Measurements from ENCODE around the gene ANKRD37.

ANKRD37 gene

DNA sequence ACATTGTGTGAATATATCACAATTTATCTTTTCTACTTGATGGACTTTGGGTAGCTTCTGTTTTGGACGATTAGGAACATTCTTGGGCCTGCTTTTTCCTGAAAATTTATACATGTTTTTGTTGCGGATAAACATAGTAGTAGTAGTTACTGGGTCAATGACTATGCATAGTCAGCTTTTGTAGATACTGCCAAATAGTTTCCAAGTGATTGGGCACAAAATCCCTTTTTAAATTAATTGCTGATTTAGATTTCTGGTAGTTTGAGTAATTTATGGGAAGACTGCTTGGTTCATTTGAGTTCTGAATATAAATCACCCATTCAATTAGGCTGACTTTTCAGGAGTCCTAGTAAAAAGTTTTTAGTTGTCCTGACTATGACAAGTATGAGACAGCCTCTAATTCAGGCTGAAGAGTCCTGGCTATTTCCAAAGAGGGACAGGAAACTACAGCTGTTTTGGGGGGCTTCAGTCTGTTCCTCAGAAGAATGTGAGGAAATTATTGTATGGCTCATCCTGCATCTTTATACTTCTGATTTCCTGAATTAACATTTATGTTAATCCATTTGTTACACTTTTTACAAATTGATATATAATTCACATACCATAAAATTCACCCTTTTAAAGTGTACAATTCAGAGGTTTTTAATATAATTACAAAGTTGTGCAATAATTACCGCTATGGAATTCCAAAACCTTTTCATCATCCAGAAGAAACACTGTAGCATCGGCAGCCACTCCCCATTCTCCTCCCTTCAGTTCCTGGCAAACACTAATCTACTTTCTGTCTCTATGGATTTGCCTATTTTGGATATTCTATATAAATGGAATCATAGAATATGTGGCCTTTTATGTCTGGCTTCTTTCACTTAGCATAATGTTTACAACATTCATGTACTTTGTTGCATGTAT is 15.1 kb upstream of the ANKRD37 start:
- no peak for DNase-seq

DNA sequence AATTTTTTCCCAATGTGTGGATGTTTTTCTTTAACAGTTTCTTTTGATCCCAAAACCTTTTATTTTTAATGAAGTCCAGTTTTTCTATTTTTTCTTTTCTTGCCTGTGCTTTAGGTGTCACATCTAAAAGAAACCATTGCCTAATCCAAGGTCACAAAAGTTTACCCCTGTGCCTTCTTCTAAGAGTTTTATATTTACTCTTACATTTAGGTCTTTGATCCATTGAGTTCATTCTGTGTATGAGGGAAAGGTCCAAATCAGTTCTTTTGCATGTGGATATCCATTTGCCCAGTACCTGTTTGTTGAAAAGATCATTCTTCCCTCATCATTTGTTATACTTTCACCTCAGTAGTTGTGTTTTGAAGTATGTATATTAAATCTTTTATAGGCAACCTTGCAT is 13.9 kb upstream of the ANKRD37 start:
- DNase-seq, result no peak

DNA sequence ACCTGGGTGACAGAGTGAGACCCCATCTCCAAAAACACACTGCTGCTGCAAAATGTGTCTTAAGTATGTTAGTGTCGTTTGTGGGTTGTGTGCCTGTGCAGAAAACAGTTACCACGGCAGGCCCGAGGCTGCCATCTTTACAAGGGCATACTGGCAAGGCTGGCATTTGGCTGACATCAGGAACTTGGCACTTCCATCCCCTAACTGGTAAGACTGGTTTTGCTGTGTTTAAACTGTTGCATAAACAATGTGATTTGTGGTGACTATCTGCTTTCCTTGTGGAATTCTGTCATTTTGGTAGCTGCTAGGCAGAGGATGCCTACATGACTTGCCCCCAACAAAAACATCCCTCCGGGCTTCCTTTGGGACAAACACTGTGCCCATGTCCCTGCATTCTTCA is 13.2 kb upstream of the ANKRD37 start:
- no peak for DNase-seq

DNA sequence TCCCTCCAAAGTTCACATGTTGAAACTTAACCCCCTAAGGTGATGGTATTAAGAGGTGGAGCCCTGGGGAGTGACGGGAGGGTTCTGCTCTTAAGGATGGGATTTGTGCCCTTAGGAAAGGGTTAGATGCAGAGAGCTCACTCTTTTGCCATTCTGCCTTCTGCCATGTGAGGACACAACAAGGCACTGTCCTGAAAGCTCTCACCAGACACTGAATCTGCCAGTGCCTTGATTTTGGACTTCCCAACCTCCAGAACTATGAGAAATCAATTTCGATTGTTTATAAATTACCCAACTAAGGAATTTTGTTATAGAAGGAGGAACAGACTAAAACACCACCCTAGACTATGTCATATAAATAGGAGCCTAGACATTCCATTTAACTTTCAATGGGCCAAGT is 12.6 kb upstream of the ANKRD37 start:
- DNase-seq, result no peak

DNA sequence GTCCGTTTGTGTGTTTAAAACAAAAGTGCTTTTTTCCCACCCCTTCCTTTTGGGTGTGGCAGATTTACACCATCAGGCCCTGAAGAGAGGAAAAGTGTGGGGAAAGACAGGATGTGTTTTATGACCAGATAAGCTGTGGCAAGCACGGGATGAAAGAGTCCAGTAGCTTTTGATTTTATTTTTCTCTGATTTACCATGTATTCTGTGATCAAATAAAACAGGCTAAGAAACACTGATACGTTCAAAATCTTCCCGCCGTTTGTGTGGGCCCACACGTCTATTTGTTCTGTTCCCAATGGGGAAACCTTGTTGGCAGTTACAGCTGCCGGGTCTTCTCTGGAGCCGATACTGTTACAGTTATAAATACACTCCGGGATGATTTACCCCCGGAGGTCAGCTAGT is 11.7 kb upstream of the ANKRD37 start:
- no peak for DNase-seq

DNA sequence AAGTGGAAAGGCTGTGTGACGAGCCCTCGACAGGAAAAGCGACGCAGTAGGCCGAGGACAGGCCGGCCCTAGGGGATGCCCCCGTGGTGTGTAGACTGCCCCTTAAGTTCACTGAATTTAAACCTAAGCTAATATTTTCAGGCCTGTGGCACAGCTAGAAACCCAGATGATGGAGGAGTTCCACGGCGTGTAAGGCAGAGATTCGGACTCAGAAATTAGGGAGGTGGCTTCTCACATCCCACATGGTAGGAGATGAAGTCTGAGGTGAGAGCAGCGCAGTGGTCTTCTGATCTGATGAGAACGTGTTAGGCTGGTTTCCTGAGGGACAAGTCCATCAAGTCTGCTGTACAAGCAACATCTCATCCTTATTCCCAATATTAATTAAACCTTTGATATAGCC is 8.7 kb upstream of the ANKRD37 start:
- no peak for DNase-seq

DNA sequence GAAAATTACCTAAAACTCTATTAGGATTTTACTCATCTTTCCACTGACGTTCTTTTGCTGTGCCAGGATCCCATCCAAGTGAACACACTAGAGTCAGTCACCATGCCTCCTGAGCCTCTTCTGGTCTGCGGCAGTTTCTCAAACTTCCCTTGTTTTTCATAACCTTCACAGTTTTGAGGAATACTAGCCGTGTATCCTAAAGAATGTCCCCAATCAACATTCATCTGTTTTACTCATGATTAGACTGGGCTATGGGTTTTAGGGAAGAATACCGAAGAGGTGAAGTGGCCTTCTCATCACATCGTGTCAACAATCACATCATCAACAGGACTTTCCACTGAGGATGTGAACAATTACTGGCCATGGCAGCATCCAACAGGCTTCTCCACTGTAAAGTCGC is 5.7 kb upstream of the ANKRD37 start:
- DNase-seq, result no peak

DNA sequence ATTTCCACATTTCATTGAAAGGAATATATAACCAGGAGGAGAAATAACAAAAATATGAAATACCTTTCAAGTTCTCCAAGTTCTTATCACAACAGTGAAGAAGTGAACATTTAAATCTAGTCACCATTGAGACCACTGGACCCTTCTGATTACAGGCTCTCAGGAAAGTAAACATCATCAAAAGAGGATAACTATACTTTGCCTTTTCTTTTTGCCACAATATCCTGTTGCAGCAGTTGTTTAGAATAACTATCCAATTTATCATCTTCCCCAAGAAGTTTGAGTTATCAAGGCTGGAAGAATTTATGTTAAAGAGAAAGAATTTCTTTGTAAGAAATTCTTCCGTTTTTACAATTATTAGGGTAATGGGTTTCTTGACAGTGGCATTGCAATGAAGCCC is 4.5 kb upstream of the ANKRD37 start:
- no peak for DNase-seq

DNA sequence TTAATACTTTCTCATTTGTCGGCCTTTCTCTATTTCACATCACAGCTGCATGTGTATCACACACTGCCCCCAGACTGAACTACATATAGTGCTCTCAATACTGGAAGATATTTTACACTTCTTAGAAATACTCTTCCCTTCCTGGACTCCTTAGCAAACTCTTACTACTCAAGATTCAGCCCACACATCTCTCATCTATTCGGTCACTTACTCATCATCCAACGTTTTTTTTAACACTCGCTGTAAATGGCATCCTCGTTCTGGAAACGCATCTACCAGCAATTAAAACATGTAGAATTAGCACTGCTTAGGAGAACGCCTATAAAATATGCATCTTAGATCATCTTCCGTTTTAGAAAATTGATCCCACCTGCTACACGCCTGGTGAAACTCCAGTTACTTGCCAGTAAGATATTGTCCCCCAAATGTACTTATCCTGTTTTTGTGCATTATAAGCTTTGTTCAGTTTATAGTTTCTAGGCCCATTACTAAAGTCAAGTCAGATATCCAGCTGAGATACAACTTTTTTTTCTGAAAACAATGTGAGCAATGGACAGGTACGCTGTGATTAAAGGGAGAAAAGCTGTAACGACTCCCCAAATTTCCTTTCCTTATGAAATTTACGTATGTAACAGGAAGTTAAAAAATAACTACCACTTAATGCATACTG is 1.9 kb upstream of the ANKRD37 start:
- no peak for DNase-seq

DNA sequence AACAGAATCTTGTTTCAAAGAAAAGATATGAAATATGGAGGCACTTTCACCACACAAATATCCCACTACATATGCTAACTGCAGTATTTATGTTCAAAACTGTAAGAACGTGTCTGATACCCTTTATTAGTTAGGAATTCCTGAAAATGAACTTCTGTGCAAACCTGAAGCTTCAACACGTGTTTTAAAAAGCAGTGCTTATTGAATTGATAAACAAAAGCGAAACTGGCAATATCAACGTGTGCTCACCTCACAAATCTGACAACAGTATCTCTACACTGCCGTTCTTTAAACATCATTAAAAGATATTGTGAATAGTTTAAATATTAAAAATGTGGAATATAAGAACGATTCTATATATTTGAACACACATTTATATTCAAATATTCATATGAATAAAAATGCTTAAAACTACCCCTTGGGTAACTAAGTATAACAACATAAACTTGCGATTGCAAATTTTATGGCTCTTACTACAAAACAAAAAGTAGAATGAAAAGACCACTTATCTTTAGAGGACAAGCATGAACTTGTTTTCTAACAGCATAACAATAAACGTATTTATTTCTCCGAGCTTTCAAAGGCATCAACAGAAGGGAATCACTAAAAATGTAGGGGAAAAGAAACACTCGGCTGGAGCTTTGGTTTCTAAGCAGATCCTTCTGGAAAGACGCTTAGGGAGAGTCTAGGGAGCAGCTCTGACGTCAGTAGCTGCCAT is 1.2 kb upstream of the ANKRD37 start, which contains the start of gene LRP2BP:
TSS of gene LRP2BP (minus strand) at position 687 of the 718 bp plus-strand sequence. CDS start 17,738 bp downstream, outside the sequence.
- DNase-seq, result peak; percentile 27

DNA sequence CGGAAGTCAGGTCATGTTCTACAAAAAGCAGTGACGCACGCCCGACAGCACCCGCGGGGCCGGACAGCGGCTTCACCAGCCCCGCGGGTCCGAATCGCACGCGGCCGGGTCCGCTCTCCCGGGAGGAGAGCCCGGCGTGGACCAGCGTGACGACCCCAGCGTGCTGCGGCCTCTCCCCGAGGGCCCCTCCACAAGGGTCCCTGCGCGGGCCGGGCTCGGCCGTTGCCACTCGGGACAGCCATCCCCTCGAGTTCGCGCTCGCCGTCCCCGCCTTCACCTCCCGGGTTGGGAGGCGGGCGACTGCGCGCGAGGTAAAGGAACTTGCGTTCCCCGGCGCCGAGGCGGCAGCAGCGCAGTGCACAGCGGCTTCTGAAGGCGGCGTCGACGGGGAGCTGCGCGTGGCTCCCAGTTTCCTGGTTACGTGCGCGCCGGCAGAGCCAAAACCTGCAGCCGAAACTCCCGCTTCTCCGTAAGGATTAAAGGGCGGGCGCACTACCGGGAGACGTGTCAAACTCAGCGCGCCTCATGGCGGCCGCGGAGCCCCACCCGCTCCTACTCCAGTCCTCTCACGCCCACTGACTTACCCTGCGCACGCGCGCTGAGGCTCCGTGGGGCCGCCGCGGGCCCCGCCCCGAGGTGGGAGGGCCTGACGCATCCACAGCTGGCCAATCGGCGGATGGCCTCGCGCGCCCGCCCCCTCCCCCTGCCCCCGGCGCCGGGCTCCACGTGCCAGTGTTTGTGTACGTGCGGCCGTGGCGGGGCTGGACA is 501 bp upstream of the ANKRD37 start:
- DNase-seq, result peak; percentile 40

DNA sequence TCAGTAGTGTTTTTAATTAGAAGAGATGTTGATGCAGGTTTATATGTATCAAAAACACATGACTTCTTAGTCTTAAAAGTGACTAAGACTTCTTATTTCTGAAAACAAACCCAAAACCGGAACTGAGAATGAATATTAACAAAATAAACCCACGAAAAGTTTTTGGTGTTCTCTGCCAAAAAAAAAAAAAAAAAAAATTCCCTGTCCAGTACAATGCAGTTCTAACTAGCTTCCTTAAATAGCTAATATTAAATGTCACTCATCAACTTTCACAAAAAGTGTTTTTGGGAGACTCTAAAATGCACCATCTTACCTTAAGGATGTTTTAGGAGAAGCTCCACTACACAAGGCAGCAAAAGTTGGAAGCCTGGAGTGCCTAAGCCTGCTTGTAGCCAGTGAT is 2.0 kb downstream of the ANKRD37 start:
- no peak for DNase-seq

DNA sequence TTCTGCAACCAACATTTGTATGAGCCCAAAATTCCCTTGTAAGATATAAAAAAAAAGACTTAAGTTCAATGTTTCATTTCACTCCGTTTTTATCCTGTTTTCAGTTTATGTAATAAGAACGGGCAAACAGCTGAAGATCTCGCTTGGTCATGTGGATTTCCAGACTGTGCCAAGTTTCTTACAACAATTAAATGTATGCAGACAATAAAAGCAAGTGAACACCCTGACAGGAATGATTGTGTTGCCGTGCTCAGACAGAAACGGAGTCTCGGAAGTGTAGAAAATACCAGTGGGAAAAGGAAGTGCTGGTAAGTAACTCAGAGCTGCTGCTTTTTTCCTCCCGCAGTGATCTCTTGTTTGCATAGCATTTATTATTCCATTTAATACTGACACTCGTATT is 2.8 kb downstream of the ANKRD37 start:
- no peak for DNase-seq

DNA sequence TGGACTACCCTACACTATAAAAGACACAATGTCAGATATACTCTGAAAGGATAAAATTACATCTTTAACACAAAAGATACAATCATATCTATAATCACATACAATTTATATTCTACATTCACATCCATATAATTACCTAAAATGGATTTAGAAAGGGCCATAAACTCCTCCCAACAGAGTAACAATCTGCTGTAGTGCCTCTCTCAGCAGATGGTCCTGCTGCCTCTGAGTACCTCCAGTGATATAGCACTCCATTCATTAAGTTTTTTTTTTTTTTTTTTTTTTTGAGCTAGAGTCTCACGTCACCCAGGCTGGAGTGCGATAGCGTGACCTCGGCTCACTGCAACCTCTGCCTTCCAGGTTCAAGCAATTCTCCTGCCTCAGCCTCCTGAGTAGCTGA is 7.4 kb downstream of the ANKRD37 start:
- no peak for DNase-seq

DNA sequence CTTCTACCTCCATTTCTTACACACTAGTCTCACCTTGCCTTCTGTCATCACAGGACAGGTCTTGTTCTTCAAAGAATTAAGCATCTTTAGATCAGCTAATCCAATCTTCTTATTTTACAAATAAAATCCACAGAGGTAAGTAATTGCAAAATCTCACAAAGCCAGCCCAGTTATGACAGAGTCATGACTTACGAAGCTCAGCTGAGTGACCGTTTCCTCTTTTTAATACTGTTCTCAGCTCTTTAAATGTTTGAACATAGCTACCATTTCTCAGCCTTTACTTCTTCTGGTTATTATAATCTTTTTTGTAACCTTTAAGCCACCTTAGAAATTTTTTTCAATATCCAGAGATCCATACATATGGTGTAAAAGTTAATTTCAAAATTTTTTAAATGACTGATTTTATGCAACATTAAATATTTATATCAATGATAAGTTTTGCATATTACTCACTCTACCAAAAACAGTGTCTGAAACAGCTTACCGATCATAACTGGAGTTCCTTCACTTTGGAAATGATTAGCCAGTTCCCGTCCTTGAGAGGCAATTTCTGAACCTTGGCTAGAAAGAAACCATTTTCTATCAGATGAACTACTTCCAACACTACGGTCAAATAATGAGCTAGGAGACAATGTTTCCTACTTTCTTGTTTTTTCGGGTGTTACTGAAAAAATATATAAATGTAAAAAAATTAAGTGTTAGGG is 8.8 kb downstream of the ANKRD37 start:
- DNase-seq, result no peak

DNA sequence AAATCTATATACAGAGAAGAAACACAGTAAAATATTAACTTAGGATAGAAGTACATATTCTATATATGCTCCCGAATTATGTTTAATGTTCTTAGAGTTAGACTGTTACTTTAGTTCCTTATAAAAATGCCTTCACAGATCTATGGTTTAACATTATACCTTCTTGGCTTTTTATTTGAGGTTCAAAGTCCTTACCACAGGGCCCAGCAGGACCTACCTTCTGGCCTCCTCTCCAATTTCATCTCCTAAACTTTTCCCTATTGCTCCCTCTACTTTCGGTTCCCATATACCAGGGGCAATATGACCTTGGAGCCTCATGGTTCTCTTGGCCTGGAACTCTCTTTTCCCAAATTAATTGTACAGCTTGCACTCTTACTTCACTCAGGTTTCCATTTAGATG is 11.8 kb downstream of the ANKRD37 start:
- DNase-seq, result no peak

DNA sequence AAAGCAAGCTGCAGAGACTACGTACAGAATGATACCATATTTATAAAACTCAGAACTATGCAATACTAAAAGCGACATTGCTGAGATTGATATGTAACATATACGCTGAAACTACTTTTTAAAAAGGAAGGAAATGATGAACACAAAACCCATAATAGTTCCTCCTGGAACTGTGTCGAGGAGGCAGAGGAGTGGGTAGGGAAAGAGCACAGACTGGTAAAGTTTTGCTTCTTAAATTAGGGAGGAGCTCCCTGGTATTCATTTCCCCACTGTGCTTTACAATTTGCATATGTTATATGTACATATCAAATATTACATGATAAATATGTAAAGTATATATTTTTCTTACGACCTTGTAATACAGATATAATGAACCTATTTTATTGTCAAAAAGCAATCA is 15.2 kb downstream of the ANKRD37 start:
- DNase-seq, result no peak

DNA sequence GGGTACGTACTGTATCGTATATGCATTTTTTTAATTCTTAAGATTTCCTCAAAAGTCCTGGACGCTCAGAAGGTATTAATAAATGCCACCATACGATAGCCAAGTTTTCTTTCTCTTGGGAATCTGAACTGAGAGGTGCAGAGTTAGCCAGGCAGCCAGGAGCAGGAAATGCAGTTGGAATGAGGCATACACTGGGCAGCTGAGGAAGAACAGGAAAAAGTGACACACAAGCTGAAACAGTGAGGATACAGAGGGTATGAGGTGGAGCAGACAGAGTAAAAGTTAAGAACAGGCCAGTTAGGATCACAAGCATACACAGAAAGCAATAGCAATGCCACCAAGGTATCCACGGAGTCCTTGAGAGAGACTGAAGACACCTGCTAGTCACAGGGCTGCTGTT is 15.8 kb downstream of the ANKRD37 start:
- DNase-seq, result no peak

DNA sequence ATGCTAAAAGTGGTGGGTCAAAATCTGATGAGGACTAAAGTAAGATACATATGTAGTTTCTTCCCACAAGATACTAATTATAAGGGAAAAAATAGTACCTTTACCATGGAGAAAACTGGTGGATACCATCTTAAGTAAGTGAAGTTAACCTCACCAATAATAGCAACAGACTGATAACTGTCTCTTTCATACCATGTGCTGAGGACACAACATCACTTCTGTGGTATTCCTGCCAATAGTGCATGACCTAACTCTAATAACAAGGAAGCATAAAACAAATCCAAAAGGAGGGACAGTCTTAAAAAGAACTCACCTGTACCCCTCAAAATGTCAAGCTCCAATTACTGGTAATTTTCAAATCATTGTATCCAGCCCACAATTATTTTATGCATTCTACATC is 20.3 kb downstream of the ANKRD37 start:
- DNase-seq, result no peak

DNA sequence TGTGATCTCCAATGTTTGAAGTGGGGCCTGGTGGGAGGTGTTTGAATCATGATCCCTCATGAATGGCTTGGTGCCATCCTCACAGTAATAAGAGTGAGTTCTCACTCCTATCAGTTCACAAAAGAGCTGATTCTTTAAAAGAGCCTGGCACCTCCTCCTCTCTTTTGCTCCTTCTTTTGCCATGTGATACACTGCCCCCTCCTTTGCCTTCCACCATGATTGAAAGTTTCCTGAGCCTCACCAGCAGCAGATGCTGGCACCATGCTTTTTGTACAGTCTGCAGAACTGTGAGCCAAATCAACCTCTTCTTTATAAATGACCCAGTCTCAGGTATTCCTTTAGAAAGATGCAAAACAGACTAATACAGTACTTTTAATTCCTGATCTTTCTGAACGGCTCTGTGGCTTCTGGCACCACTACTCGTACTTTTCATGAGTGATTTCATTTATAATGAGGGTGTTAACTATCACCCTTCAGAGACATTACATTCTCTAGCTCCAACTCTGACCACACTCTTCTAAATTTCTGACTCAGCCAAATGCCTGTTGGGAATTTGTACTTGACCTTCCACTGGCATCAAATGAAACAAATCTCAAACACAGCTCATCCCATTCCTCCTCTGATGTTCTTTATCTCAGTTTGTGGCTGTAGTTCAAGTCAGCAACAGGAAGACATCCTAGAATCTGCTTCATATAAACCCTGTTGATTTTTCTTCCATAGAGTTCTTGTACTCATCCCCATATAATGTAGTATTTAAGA is 24.9 kb downstream of the ANKRD37 start:
- DNase-seq, result no peak

DNA sequence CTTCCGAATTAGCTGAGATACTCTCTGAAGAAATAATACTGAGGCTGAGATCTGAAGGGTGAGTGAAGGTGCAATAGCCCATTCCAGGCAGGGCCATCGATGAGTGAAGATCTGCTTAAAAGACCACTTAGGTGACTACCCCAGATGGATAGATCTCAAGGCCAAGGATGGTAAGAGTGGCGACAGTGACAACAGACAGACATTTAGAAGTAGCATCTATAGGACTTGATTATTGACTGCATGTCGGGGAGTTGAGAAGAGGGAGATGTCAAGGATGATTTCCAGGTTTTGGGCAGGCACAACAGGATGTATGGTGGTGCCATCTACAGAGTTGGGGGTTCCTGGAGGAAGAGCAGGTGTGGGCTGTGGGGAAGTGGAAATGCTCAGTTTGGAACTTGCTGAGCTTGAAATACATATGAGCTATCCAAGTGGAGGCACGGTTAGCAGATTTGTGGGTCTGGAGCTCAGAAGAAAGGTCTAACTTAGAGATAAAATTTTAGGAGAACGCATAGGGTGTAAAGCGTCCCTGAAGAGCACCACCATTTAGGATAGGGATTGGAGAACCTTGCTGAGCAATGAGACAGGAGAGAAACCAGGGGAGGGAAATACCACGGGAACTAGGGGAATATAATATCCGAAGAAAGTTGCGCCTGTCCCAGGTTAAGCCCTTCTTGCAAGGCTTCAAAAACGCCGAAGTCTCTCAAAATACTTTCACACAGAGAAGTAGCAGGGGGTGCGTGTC is 28.4 kb downstream of the ANKRD37 start:
- no peak for DNase-seq

Measured in SHP77 treated with DMSO at 0.1 percent for 48 hours (cell line).